ENCODE results near the gene SIKE1.
"Not testable (repeated sequence)": the region's sequence is repeated elsewhere in the genome, so short reads cannot be mapped to it uniquely, and the experiment has no call there.

Gene SIKE1

GRCh38 chr1:114780344-114781226 is at the start of gene SIKE1:
SIKE1 (minus strand) TSS chr1:114780685; CDS start chr1:114780607, 78 bp downstream.
- peak; percentile 92 to 94 for DNase-seq

GRCh38 chr1:114830075-114830474 is 49.6 kb upstream of the SIKE1 start:
- DNase-seq, result not testable (repeated sequence)

GRCh38 chr1:114828251-114828650 is 47.8 kb upstream of the SIKE1 start:
- no peak for DNase-seq

- DNase-seq, result no peak
These were observed 41.5 kb upstream of the SIKE1 start for GRCh38 chr1:114821978-114822377.

- DNase-seq, result no peak
These were observed 39.9 kb upstream of the SIKE1 start for GRCh38 chr1:114820392-114820791.

- DNase-seq, result no peak
These were observed 39.4 kb upstream of the SIKE1 start for GRCh38 chr1:114819869-114820268.

GRCh38 chr1:114804449-114804848 is 24.0 kb upstream of the SIKE1 start:
- not testable (repeated sequence) for DNase-seq

- DNase-seq, result no peak
These were observed 22.5 kb upstream of the SIKE1 start for GRCh38 chr1:114803001-114803400.

GRCh38 chr1:114794038-114794437 is 13.6 kb upstream of the SIKE1 start:
- no peak for DNase-seq

GRCh38 chr1:114790581-114790980 is 10.1 kb upstream of the SIKE1 start:
- not testable (repeated sequence) for DNase-seq

GRCh38 chr1:114786440-114786839 is 6.0 kb upstream of the SIKE1 start:
- DNase-seq, result not testable (repeated sequence)

- no peak for DNase-seq
These were observed 2.0 kb upstream of the SIKE1 start for GRCh38 chr1:114782476-114782875.

- no peak for DNase-seq
These were observed 763 bp downstream of the SIKE1 start for GRCh38 chr1:114779722-114780121.

- DNase-seq, result not testable (repeated sequence)
These were observed 3.8 kb downstream of the SIKE1 start for GRCh38 chr1:114776726-114777125.

GRCh38 chr1:114771992-114772391 is 8.5 kb downstream of the SIKE1 start:
- no peak for DNase-seq

- no peak for DNase-seq
These were observed 9.5 kb downstream of the SIKE1 start for GRCh38 chr1:114770989-114771388.

- DNase-seq, result no peak
These were observed 15.8 kb downstream of the SIKE1 start for GRCh38 chr1:114764689-114765088.

GRCh38 chr1:114758256-114758832 is 22.1 kb downstream of the SIKE1 start:
- DNase-seq, result no peak

GRCh38 chr1:114757455-114758255 is 22.8 kb downstream of the SIKE1 start, which contains the start of gene CSDE1:
CSDE1 (minus strand) TSS chr1:114757984; CDS start chr1:114739890, 18,094 bp downstream.
- peak; percentile 94 to 96 for DNase-seq

GRCh38 chr1:114756949-114757454 is 23.5 kb downstream of the SIKE1 start:
- peak in 1 of 2 donors; percentile 26 for DNase-seq

- no peak for DNase-seq
These were observed 24.2 kb downstream of the SIKE1 start for GRCh38 chr1:114756009-114756892.
